H9 (cell line): ENCODE results near the gene MSANTD1. TPM values are rescaled to one million over a fixed set of nuclear protein-coding genes. Genes with fewer than 3 reads are reported as not detected.

Experiments used
- DNase-seq: peaks from one replicate; pipeline ENCODE4 v3.0.0-alpha.2; 2017
- H2AFZ ChIP-seq: one replicate; pipeline ENCODE4 v1.6.1; 2013; ENCODE audit warnings: mild to moderate bottlenecking, low read length, control low read depth, moderate library complexity
- H2AK5ac ChIP-seq: 2 replicates; pipeline ENCODE4 v1.6.1; 2013; ENCODE audit warnings: low read length, control low read depth, mixed read lengths; ENCODE audit not compliant: insufficient read length
- H2BK120ac ChIP-seq: one replicate; pipeline ENCODE4 v1.6.1; 2013; ENCODE audit warnings: low read depth, mild to moderate bottlenecking, low read length, control low read depth, inconsistent platforms; ENCODE audit not compliant: poor library complexity, severe bottlenecking
- H2BK12ac ChIP-seq: 2 replicates; pipeline ENCODE4 v1.6.1; 2013; ENCODE audit warnings: low read length, control low read depth, mixed read lengths, low read depth; ENCODE audit not compliant: insufficient read length
- H2BK15ac ChIP-seq: 2 replicates; pipeline ENCODE4 v1.6.1; 2013; ENCODE audit warnings: low read depth, low read length, control low read depth
- H2BK20ac ChIP-seq: one replicate; pipeline ENCODE4 v1.6.1; 2013; ENCODE audit warnings: low read depth, mild to moderate bottlenecking, low read length, control low read depth, inconsistent platforms; ENCODE audit not compliant: poor library complexity, severe bottlenecking
- H2BK5ac ChIP-seq: 2 replicates; pipeline ENCODE4 v1.6.1; 2013; ENCODE audit warnings: low read length, control low read depth, mixed read lengths; ENCODE audit not compliant: insufficient read length
- H3K14ac ChIP-seq: 2 replicates; pipeline ENCODE4 v1.6.1; 2013; ENCODE audit warnings: low read length, control low read depth; ENCODE audit not compliant: insufficient read depth
- H3K18ac ChIP-seq: 2 replicates; pipeline ENCODE4 v1.6.1; 2013; ENCODE audit warnings: low read depth, mild to moderate bottlenecking, mixed read lengths, low read length, control low read depth; ENCODE audit not compliant: insufficient read length
- H3K23ac ChIP-seq: 2 replicates; pipeline ENCODE4 v1.6.1; 2013; ENCODE audit warnings: low read length, control low read depth, mixed read lengths, low read depth; ENCODE audit not compliant: insufficient read length
- H3K23me2 ChIP-seq: 2 replicates; pipeline ENCODE4 v1.6.1; 2013; ENCODE audit warnings: low read depth, mild to moderate bottlenecking, mixed read lengths, low read length, control low read depth; ENCODE audit not compliant: insufficient read length, poor library complexity, severe bottlenecking
- H3K27ac ChIP-seq: 2 replicates; pipeline ENCODE4 v1.5.1; 2013; ENCODE audit warnings: low read length, control low read depth, mixed read lengths, low read depth; ENCODE audit not compliant: insufficient read length
- H3K27me3 ChIP-seq: 2 replicates; pipeline ENCODE4 v1.6.1; 2013; ENCODE audit warnings: low read length, control low read depth, inconsistent platforms; ENCODE audit not compliant: insufficient read depth
- H3K4ac ChIP-seq: 2 replicates; pipeline ENCODE4 v1.6.1; 2013; ENCODE audit warnings: low read depth, mild to moderate bottlenecking, control low read depth, inconsistent platforms, low read length, moderate library complexity
- H3K4me1 ChIP-seq: 2 replicates; pipeline ENCODE4 v1.6.1; 2013; ENCODE audit warnings: low read length, control low read depth, inconsistent platforms; ENCODE audit not compliant: insufficient read depth
- H3K4me2 ChIP-seq: 2 replicates; pipeline ENCODE4 v1.6.1; 2013; ENCODE audit warnings: low read length, control low read depth, mixed read lengths; ENCODE audit not compliant: insufficient read length, insufficient read depth
- H3K56ac ChIP-seq: 2 replicates; pipeline ENCODE4 v1.6.1; 2013; ENCODE audit warnings: low read depth, mild to moderate bottlenecking, mixed read lengths, low read length, control low read depth; ENCODE audit not compliant: insufficient read length
- H3K79me1 ChIP-seq: 2 replicates; pipeline ENCODE4 v1.6.1; 2013; ENCODE audit warnings: low read depth, mild to moderate bottlenecking, moderate library complexity, low read length, control low read depth, inconsistent platforms; ENCODE audit not compliant: insufficient read depth, poor library complexity, severe bottlenecking
- H3K79me2 ChIP-seq: 2 replicates; pipeline ENCODE4 v1.6.1; 2013; ENCODE audit warnings: low read length, control low read depth, inconsistent platforms; ENCODE audit not compliant: insufficient read depth
- H3K9ac ChIP-seq: 2 replicates; pipeline ENCODE4 v1.6.1; 2013; ENCODE audit warnings: low read length, control low read depth, mixed read lengths; ENCODE audit not compliant: insufficient read length; ENCODE audit errors: extremely low read depth
- H3K9me3 ChIP-seq: one replicate; pipeline ENCODE4 v1.6.1; 2013; ENCODE audit warnings: low read depth, low read length, inconsistent platforms; ENCODE audit not compliant: control insufficient read depth
- H3T11ph ChIP-seq: one replicate; pipeline ENCODE4 v1.6.1; 2013; ENCODE audit warnings: mild to moderate bottlenecking, low read length, control low read depth, inconsistent platforms
- H4K20me1 ChIP-seq: one replicate; pipeline ENCODE4 v1.6.1; 2013; ENCODE audit not compliant: control insufficient read depth, insufficient read length, insufficient read depth
- H4K5ac ChIP-seq: 2 replicates; pipeline ENCODE4 v1.6.1; 2013; ENCODE audit warnings: low read depth, mild to moderate bottlenecking, mixed read lengths, low read length, control low read depth; ENCODE audit not compliant: insufficient read length
- H4K8ac ChIP-seq: replicated peaks from 2 replicates; pipeline ENCODE4 v1.6.1; 2013; ENCODE audit warnings: low read length, control low read depth, mixed read lengths, low read depth; ENCODE audit not compliant: insufficient read length
- H4K91ac ChIP-seq: 2 replicates; pipeline ENCODE4 v1.6.1; 2013; ENCODE audit warnings: low read depth, mild to moderate bottlenecking, moderate library complexity, mixed read lengths, low read length, control low read depth; ENCODE audit not compliant: insufficient read length
- H3K27ac Mint-ChIP-seq, 3 experiments: 2 replicates in 2 of 3; 3 replicates in 1 of 3; pipeline ENCODE4 v1.8.0; 2020 to 2021; ENCODE audit warnings: mixed read lengths in 3 of 3, mild to moderate bottlenecking in 1 of 3, moderate library complexity in 1 of 3
- H3K27me3 Mint-ChIP-seq: 2 replicates; pipeline ENCODE4 v1.8.0; 2021; ENCODE audit warnings: low read depth, mild to moderate bottlenecking, moderate library complexity, mixed read lengths
- H3K36me3 Mint-ChIP-seq, 3 experiments: 2 replicates in 2 of 3; 3 replicates in 1 of 3; pipeline ENCODE4 v1.8.0; 2020 to 2021; ENCODE audit warnings: low read depth in 3 of 3, mixed read lengths in 3 of 3; ENCODE audit not compliant: insufficient read depth in 1 of 3
- H3K4me1 Mint-ChIP-seq, 2 experiments: 2 replicates each; pipeline ENCODE4 v1.8.0; 2020; ENCODE audit warnings: mixed read lengths in 2 of 2
- H3K4me3 Mint-ChIP-seq, 2 experiments: 2 replicates in 1 of 2; 3 replicates in 1 of 2; pipeline ENCODE4 v1.8.0; 2020 to 2021; ENCODE audit warnings: mild to moderate bottlenecking in 2 of 2, mixed read lengths in 2 of 2, moderate library complexity in 1 of 2
- H3K9me3 Mint-ChIP-seq, 2 experiments: 2 replicates in 1 of 2; 3 replicates in 1 of 2; pipeline ENCODE4 v1.8.0; 2020; ENCODE audit warnings: mild to moderate bottlenecking in 2 of 2, mixed read lengths in 2 of 2, moderate library complexity in 1 of 2
- WGBS: extraction: QIAGEN DNeasy Blood & Tissue Kit; methylation state at CpG from one replicate; pipeline ENCODE4 v1.1.7; 2013; ENCODE audit warnings: missing lambda C conversion rate, low lambda C conversion rate, mixed read lengths; ENCODE audit not compliant: insufficient read length; ENCODE audit errors: extremely low coverage; 5-methylcytosine and 5-hydroxymethylcytosine counted together
- total RNA-seq: library from RNA; stranded (reverse); gene quantifications from 2 replicates; pipeline ENCODE4 v1.2.1, GENCODE V29; 2021
- TF ChIP-seq, protein P1 (sequence below): fragments of 200-600 bp; sonication (generic); conservative IDR thresholded peaks from 3 replicates; pipeline ENCODE4 v1.8.0; 2021; ENCODE audit warnings: antibody characterized with exemption, mild to moderate bottlenecking

Gene MSANTD1
- total RNA-seq, 1 experiment from 2014 or later, result 0.83 TPM

DNA sequence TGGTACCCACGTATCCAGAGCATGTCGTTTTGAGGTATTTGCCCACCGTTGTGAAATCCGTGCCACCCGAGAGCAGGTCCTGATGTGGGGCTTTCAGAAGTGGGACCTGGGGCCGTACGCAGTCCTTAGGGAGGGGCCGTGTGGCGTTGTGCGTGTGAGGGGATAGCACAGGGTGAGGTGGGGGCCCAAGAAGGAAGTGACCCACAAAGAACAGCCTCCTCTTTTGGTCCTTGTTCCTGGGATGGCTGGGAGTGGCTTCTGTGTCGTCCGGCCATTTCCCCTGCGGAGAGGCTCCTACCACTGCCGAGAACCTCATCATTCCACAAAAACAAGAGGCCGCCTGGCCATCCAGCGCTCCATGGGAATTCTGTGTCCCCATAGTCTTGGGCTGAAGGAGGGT lies 17.0 kb upstream of the MSANTD1 start:
- no peaks in the 10 kb centered on the region for H3K79me2 ChIP-seq
- no peak for DNase-seq
- no peak overlapping the region for H2BK15ac ChIP-seq
- Mint-ChIP-seq H3K27me3 (peaks cover 27% of the 10 kb centered on the region), H3K27ac (no peak overlapping the region), H3K9me3 (peaks cover 3 to 7% of the 10 kb centered on the region in 2 experiments; a peak in 3 of 5 replicates), H3K4me3 (no peak overlapping the region), H3K4me1 (peaks cover 0 to 6% of the 10 kb centered on the region in 2 experiments; a peak in 2 of 4 replicates), H3K36me3 (peaks cover 57 to 78% (median 74%) of the 10 kb centered on the region in 3 experiments)
- H3K23ac ChIP-seq, result no peak overlapping the region
- H4K20me1 ChIP-seq, result peaks cover 5% of the 10 kb centered on the region
- TF ChIP-seq, protein P1, sequence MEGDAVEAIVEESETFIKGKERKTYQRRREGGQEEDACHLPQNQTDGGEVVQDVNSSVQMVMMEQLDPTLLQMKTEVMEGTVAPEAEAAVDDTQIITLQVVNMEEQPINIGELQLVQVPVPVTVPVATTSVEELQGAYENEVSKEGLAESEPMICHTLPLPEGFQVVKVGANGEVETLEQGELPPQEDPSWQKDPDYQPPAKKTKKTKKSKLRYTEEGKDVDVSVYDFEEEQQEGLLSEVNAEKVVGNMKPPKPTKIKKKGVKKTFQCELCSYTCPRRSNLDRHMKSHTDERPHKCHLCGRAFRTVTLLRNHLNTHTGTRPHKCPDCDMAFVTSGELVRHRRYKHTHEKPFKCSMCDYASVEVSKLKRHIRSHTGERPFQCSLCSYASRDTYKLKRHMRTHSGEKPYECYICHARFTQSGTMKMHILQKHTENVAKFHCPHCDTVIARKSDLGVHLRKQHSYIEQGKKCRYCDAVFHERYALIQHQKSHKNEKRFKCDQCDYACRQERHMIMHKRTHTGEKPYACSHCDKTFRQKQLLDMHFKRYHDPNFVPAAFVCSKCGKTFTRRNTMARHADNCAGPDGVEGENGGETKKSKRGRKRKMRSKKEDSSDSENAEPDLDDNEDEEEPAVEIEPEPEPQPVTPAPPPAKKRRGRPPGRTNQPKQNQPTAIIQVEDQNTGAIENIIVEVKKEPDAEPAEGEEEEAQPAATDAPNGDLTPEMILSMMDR, result no peak
- H3K79me1 ChIP-seq, result no peaks in the 10 kb centered on the region
- no peaks in the 10 kb centered on the region for H3K23me2 ChIP-seq
- H2BK5ac ChIP-seq, result no peak overlapping the region
- H3K9ac ChIP-seq, result no peak overlapping the region
- no peak overlapping the region for H2BK12ac ChIP-seq
- H3K27ac ChIP-seq, result no peak overlapping the region
- no peaks in the 10 kb centered on the region; the same call in 1 of the 2 replicates for H3K27me3 ChIP-seq
- H3K4ac ChIP-seq, result no peak overlapping the region
- no peak overlapping the region for H3K56ac ChIP-seq
- no peak overlapping the region for H4K8ac ChIP-seq
- H4K5ac ChIP-seq, result no peak overlapping the region
- no peak overlapping the region for H3K18ac ChIP-seq
- no peak overlapping the region for H2BK120ac ChIP-seq
- no peak overlapping the region for H2AFZ ChIP-seq
- no CpG with 5 or more reads among the region's 16 CpGs for WGBS
- H2BK20ac ChIP-seq, result no peak overlapping the region
- H3K14ac ChIP-seq, result no peak overlapping the region
- H2AK5ac ChIP-seq, result no peak overlapping the region
- no peak overlapping the region for H3T11ph ChIP-seq
- no peaks in the 10 kb centered on the region for H3K9me3 ChIP-seq
- H4K91ac ChIP-seq, result no peak overlapping the region
- no peak overlapping the region for H3K4me2 ChIP-seq
- H3K4me1 ChIP-seq, result no peaks in the 10 kb centered on the region
